GM12873 (cell line): Measurements from ENCODE around the gene PDE3A.

Experiments used
- TF ChIP-seq, protein P1 (sequence below): IDR thresholded peaks from 2 replicates; pipeline ENCODE4 v1.5.1; 2012; ENCODE audit warnings: low read depth, mild to moderate bottlenecking, moderate library complexity, low read length, control low read depth; ENCODE audit not compliant: insufficient read depth; ENCODE audit errors: missing control alignments

PDE3A gene

DNA sequence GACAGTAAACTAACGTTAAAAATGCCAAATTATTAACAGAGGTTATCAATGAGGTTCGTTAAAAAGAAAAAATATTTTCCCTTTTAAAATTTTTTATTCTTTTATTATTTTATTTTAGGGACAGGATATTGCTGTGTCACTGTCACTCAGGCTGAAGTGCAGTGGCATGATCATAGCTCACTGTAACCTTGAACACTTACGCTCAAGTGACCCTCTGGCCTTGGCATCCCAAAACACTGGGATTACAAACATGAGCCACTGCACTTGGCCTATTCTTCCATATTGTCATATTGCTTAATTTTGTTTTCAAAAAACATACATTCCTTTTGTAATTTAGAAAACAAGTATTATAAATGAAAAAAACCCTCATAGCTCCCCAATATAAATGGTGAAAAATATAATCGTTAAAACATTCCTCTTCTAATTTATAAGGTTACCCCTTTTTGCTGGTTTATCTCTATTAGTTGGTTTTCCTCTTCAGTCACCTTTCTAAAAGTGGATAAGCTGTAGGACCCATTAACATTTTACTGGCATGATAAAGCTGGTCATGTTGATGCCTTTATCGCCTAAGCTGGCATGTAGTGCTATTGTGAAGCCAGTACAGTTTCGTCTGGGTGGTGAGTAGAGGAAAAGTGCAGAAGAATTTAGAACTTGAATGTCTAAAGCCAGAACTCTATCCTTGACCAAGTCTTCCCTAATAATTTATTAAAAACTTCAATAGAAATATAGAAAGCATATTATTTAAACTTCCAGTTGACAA, 27.6 kb downstream of the PDE3A start:
- TF ChIP-seq, protein P1, sequence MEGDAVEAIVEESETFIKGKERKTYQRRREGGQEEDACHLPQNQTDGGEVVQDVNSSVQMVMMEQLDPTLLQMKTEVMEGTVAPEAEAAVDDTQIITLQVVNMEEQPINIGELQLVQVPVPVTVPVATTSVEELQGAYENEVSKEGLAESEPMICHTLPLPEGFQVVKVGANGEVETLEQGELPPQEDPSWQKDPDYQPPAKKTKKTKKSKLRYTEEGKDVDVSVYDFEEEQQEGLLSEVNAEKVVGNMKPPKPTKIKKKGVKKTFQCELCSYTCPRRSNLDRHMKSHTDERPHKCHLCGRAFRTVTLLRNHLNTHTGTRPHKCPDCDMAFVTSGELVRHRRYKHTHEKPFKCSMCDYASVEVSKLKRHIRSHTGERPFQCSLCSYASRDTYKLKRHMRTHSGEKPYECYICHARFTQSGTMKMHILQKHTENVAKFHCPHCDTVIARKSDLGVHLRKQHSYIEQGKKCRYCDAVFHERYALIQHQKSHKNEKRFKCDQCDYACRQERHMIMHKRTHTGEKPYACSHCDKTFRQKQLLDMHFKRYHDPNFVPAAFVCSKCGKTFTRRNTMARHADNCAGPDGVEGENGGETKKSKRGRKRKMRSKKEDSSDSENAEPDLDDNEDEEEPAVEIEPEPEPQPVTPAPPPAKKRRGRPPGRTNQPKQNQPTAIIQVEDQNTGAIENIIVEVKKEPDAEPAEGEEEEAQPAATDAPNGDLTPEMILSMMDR: no peak

DNA sequence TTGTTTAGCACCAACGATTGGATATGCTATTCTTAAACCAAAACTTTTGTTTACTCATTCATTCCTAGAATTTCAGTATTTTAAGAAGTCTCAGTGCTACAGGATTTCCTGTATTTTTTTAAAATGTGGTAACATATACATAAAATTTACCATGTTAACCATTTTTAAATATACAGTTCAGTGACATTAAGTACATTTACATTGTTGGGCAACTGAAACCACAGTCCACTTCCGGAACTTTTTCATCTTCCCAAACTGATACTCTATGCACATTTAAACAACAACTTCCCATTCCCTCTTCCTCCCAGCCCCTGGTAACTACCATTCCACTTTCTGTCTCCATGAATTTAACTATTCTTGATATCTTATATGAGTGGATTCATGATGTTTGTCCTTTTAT, 30.3 kb downstream of the PDE3A start:
- TF ChIP-seq, protein P1: no peak

DNA sequence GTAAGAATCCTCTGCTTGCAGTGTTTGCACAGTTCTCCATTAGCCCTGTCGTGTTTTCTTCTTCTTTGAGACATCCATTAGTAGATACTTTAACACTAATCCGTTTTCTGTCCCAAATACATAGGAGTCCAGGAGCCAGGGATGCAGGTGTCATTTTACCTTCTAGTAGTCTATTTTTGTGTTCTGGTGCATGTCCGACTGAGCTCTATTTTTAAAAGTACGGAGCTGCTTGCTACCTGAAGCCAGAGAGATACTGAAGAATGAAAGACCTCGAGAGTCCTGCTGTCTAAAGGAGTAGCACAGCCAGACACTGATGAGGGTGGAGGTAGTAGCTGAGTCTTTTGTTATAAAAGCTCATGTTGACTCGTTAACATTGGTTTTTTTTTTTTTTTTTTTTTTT, 31.7 kb downstream of the PDE3A start:
- TF ChIP-seq, protein P1: no peak

DNA sequence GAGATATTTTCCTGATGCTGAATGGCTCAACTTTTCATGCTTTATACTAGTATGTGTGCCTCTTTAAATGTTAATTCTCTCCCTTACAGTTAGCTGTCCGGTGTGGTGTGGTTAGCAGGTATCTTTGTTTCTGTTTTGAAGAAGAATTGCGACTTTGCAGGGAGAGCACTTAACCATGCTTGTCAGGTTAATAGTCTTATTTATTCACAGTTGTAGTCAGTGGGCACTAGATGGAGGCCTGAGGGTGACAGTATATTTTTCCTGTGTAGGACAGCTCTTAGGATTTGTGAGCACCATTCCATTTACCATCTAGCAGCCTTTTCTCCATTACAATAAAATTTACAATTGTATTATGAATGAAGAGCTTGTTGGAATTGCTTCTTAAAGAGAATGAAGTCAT, 34.9 kb downstream of the PDE3A start:
- TF ChIP-seq, protein P1: no peak

DNA sequence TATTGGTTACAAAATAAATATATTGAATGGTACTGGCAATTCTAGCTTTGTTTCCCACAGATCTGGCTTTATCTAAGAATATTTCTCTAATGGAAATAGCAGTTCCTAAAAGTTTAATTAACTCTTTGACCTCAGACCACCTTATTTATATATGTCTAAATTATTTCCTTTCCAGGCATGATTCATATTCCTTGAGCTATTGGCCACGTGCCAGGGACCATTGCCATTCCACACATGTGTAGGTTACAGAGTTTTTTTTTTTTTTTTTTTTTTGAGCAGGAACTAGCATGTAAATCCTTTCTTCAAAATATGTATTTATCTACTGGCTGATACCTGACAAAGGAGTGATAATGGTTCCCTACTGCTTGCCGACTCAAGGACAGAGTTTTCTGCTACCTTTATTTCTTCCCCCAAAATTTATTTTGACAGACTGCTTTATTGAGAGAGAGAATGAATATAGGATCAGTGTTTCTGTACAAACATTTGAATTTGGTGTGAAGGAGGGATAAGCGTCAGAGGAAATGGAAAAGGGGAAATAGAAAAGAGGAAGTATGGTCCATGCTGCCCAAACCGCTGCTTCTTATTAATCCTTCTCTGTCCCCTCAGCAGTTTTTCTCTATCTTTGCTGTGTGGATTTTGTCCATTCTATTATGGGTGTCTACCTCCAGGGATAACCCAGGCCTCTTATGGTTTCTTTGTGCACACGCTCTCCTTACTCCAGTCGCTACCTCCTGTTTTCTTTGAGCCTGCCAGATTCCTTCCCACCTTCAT, 36.4 kb downstream of the PDE3A start:
- TF ChIP-seq, protein P1: no peak

DNA sequence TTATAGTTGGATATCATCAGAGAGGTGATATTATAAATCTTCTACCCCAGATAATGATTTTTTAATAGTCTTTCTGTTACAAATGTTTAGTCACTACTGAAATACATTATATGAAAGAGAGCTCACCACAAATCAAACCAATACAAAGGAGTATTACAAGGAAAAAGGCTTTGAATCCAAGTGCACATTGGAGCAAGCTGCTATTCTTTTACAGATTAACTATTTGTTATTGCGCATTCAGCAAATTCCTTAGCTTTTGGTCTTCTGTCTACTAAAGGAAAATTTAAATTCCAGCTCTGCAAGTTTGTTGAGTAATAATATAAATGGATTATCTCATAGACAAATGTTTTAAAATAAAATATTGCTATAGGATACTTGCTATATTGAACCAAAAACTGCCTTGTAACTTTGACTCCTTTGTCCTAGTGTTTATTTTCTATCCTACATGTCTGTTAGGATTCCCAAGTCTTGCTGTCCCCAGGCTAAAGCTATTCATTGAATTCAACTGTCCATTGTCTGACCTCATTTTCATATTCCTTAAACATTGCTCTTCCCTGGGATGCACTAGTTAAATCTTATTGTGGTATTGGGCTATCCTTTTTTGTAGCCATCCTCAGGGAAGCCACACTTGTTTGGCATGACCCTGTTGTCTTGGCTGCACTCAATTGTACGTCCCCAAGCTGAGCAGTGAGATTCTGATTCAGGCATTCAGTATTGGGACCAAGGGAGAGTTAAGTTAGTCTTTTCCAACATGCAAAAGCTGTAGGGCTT, 41.5 kb downstream of the PDE3A start:
- TF ChIP-seq, protein P1: no peak

DNA sequence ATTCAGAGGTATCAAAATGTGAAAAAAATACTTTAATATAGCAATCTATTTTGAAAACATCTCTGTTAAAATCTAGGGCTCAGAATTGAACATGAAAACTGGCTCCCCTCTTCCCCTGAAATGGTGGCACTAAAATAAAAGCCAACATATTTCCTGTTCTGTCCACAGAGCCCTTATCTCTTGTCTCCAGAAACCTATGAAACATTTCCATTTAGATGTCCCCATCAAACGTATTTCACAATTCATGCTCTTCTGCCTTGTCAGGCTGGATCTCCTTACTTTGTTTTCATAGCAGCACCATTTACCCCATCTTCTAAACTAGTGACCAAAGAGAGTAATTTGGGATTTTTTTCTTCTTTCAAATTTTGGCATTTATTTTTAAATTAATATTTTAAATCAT, 42.4 kb downstream of the PDE3A start:
- TF ChIP-seq, protein P1: no peak
